Measurements from ENCODE around the gene BCL6.
"Not testable (repeated sequence)": the region's sequence is repeated elsewhere in the genome, so short reads cannot be mapped to it uniquely, and the experiment has no call there.

The BCL6 gene

GRCh38 chr3:187713504-187713903, 31.8 kb downstream of the BCL6 start:
- no peak for DNase-seq (ENCODE audit: low read depth)

DNA sequence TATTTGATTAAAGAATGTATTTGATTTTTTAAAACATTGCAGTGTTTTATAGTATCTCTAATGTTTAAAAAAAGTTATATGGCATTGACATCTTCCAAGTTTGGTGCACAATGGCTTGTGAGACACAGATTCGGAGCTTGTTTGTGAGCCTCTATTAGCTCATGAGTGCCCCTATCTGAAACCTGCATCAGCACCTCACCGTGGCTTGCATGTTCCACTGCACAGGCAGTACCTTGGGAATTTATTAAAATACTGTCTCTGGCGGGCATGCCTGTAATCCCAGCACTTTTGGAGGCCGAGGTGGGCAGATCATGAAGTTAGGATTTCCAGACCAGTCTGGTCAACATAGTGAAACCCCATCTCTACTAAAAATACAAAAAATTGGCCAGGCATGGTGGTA, 36.1 kb downstream of the BCL6 start:
- DNase-seq (ENCODE audit: low read depth): no peak

GRCh38 chr3:187708696-187709095, 36.6 kb downstream of the BCL6 start:
- DNase-seq (ENCODE audit: low read depth): no peak

GRCh38 chr3:187706971-187707370, 38.3 kb downstream of the BCL6 start:
- DNase-seq (ENCODE audit: low read depth): no peak

DNA sequence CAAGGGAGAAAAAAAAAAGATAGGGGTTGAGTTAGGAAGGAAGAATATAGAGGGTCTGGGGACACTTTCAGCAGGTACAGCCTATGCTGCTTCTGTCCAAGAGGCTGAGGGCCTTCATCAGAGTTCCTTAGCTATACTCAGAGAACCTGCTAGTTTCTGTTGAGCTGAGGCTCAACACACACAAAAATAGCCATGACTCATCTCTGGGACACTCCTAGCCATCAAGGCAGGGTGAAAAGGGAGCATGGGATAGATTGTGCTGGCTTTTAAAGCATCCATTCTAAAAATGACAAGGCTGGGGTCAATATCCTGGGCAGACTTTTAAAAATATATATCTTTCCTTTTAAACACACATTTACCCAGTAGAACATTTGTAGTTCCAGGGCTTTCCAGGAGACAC, 40.1 kb downstream of the BCL6 start:
- DNase-seq (ENCODE audit: low read depth): no peak

DNA sequence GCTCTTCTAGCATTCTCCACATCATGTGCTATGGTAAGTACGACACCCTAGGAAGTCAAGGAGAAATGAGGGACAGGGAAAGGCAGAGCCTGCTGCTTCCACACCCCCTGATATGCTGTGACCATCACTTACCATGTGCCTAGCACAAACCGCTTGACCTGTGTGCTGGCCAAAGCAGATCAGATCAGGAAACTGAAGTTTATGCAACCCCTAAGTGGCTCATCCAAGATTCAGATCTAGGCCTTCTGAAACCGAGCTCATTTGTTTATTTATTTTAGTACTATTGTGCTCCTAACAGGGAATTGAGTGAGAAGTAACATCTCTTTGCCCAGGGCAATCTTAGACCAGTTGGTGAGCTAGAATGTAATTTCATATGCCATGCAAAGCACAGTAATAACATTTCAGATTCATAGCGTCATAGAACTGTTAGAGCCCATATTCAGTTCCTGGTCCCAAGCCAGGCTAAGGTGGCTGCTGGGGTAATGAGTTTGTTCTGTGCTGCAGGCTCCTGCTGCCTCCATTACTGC, 42.7 kb downstream of the BCL6 start, which contains the start of gene RTP2:
RTP2 (minus strand) TSS at position 51 of the 527 bp plus-strand sequence. CDS start 429 bp downstream, outside the sequence.
- no peak for DNase-seq (ENCODE audit: low read depth)

DNA sequence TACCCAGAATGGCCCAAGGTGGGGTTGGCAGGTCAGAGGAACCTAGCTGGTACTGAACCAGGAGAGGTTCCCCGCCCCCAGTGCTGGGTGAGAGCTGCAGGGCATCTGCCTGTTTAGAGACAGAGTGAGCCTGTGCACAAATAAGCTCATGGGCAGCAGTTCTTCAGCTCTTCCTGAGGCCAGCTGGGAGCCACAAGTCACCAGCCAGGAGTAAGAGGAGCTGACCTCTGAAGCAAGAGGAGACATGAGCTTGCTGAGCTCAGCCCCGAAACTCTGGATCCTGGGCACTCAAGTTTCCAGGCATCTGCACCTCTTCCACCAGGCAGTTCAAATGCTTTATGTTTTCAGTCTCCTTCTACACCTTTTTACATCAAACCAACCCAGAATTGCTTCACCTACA, 45.0 kb downstream of the BCL6 start:
- DNase-seq (ENCODE audit: low read depth): no peak

GRCh38 chr3:187698499-187699399, 46.5 kb downstream of the BCL6 start:
- DNase-seq (ENCODE audit: low read depth): no peak

GRCh38 chr3:187696021-187696420, 49.2 kb downstream of the BCL6 start:
- DNase-seq (ENCODE audit: low read depth): no peak

DNA sequence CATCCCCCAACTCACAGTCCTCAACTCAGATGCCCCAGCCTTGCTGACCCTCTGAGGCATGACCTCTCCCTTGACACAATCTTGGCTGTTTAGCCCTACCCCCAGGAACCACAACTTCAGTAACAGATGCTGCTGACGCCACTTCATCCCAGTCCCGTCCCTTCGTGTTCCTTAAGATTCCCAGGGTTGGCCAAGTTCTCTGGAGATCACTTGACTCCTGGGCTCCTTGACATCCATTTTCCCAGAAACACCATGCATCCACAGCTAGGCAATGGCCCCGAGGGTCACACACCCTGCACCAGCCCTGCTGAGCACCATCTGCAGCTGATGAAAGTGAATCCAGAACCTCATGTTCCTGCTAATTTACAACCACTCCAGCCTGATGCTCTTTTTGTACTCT, 49.8 kb downstream of the BCL6 start:
- DNase-seq (ENCODE audit: low read depth): no peak

GRCh38 chr3:187694801-187695200, 50.5 kb downstream of the BCL6 start:
- no peak for DNase-seq (ENCODE audit: low read depth)

DNA sequence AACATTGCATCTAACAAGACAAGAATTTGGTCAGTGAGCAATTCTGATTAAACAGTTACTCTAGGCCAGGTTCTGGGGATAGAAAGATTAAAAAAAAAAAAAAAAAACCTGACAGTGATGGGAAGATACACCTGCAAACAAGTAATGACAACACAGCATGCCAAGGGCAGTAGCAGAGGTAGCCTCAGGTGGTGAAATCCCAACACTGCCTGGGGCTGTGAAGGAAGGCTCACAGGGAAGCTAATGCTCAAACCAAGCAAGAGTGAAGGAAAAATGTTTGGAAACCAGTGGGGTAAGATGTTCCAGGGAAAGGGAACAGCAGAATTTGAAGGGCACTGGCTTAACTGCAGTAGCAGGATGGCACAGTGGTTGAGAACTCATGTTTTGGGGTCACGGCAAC, 51.8 kb downstream of the BCL6 start:
- DNase-seq (ENCODE audit: low read depth): no peak

DNA sequence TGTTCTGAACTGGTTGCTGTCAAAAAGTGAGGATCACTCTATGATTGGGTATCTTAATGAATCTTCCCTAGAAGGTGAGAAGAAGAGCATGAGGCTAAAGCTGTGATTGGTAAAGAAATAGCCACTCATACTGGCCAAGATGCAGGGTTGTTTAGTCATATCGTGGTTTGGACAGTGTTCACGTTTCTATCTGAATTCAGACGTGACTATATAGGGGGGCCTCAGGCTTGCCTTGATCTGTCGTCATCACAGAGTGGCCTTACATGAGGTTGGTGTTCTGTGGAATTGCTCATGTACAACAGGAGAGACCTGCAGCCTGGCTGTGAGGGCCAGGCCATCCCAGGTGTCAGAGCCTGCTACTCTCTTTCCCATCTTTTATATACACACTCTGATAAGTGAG, 55.3 kb downstream of the BCL6 start:
- no peak for DNase-seq (ENCODE audit: low read depth)

- DNase-seq (ENCODE audit: low read depth): no peak
Observed at GRCh38 chr3:187686621-187687273, 58.5 kb downstream of the BCL6 start.

DNA sequence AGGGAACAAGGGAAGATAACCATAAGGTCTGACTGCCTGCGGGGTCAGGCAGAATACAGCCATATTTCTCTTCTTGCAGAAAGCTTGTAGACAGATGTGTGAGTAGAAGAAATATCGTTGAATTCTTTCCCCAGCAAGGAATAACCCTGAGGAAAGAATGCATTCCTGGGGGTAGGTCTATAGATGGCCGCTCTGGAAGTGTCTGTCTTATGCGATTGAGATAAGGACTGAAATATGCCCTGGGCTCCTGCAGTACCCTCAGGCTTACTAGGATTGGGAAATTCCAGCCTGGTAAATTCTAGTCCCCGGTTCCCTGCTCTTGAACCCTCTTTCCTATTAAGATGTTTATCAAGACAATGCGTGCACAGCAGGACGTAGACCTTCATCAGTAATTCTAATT, 59.3 kb downstream of the BCL6 start:
- no peak for DNase-seq (ENCODE audit: low read depth)

DNA sequence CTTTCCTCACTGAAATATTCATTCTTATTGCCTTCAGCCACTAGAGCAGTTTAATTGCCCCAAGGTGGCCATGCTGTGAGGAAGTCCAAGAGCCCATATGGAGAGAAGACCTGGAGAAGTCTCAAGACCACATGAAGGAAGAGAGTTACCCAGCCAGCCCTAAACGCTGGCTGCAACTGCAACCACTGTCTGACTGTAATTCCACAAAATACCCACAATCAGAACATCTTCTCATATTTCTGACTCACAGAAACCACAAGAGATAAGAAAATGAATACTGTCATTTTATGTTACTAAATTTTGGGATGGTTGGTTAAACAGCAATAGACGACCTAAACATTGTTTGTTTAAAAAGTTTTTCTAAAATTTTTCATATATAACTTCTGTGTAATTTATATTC, 60.4 kb downstream of the BCL6 start:
- DNase-seq (ENCODE audit: low read depth): no peak

DNA sequence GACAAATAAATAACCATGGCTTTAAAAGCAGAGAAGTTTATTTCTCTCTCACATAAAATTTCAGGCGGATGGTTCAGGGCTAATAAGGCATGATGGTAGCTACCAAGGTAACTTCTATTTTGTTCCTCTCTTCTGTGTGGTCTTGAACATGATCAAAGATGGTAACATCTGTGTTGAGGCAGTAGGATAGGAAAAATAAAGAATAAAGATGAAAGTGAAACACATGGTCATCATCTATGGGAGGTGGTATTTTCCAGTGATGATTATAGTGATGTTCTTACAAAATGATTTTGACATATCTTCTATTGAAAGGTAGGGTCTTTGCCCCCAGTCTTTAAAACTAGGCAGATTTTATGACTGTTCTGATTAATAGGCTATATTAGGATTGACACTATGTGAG, 60.8 kb downstream of the BCL6 start:
- DNase-seq (ENCODE audit: low read depth): no peak

DNA sequence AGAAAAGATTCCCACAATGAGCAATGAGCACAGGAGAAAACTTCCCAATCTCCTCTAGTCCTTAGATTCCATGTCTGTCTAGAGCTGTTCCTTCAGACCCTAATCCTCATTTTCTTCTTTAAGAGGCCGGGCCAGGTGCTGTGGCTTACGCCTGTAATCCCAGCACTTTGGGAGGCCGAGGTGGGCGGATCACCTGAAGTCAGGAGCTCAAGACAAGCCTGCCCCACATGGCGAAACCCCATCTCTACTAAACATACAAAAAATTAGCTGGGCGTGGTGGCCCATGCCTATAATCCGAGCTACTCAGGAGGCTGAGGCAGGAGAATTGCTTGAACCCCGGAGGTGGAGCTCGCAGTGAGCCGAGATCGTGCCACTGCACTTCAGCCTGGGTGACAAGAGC, 63.5 kb downstream of the BCL6 start:
- not testable (repeated sequence) for DNase-seq (ENCODE audit: low read depth)

DNA sequence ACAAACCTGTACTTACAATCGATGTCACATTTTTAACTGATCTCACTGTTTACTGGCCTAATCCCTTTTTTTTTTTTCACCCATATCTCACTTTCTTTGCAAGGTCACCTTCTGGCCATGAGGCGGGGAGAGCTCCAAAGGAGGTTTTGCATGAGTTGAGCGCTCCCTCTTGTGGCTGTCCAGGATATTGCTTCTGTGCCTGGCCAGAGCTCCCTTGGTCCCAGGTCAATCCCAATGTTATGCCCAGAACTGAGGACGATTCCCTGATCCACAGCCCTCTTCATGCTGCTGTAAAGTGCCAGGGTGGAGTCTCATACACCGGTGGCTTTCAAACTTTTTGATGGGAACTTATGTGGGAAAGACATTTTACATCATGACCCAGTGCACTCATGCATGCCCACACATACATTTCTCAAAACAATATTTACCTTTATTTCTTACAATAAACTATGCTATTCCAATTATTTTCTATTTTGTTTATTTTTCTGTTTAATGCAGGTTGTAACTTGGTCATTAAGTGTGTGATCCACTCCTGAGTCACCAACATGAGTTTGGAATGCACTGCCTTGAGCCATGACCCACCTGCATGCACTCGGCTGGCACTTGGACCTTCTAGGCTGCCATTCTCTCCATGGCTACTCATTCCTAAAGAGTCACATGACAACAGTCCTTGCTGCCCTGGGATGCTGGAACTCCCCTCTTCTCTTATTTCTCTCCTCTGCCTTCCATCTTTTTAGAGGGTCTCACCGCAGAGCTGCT, 65.5 kb downstream of the BCL6 start:
- DNase-seq (ENCODE audit: low read depth): peak; percentile 35

GRCh38 chr3:187678726-187679268, 66.5 kb downstream of the BCL6 start:
- DNase-seq (ENCODE audit: low read depth): peak; percentile 30

DNA sequence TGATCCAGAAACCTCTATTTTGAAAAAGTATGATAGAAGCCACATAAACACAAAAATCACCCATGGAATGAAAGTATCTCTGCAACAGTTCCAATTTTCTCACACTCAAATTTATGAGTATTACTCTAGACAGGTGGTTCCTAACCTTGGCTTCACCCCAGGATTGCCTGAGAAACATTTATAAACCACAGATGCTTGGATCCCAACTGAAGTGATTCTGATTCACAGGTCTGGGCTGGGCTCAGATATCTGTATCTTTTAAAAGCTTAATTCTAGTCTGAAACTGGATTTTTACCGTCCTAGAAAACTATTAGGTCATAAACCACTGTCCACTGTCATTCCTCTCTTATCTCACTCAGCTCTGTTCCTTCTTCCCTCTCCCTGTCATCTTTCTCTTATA, 67.7 kb downstream of the BCL6 start:
- no peak for DNase-seq (ENCODE audit: low read depth)

DNA sequence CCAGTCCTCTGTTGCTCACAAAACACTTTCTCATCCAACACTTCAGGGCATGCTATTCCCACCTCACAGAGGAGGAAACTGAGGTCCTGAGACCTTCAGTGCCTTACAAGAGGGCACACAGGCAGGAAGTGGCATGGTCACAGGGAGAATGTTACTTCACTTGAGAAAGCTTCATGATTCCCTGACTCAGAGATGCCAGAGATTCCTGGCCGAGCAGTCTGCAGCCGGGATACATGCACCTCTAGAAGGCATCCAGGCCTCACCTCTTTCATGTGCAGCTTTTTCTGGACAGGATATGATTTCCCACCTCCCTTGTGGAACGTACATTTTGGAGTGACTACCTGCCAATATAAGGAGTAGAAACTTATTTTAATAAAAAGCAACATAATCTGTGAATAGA, 72.3 kb downstream of the BCL6 start:
- no peak for DNase-seq (ENCODE audit: low read depth)
